ENCODE results near the gene LHFPL2. TPM values are rescaled to one million over a fixed set of nuclear protein-coding genes. Genes with fewer than 3 reads are reported as not detected.
"Not testable (repeated sequence)": the region's sequence is repeated elsewhere in the genome, so short reads cannot be mapped to it uniquely, and the experiment has no call there.

The LHFPL2 gene
- polyA plus RNA-seq, 1 donor, result 39.6 TPM

DNA sequence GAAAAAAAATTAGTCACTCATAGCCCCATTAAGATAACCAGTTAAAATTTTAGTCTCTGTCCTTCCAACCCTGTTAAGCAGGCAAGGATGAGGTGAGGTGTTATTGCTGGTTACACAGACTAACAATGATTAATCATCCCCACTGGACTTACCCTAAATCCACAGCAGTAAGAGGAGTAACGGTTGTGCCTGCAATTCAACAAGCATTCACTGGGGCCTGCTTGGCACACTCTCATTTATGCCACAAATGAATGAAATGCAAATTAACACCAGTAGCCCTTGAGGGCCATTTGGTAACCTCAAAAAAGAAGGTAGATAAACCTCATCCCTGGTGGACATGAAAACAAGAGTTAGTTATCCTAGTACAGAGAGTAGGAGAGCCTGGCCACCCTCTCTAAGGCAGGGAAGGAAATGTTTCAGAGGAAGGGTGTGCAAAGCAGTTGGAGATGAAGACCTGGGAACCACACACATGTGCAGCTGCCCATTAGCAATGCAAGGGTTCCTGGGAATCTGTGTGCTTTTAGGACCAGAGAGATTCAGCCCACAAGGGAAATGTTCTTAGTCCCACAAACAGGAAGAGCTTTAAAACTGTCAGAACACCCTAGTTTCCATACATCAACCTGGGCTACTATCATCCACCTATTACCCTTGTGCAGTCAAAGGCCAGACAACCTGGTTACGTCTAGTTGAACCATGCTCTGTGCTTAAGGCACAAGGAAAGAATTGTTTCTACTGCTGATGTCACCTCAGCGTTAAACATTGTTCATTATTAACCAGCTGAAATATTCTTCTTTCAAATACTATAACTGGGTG is 7.7 kb downstream of the LHFPL2 start:
- DNase-seq, result no peak

DNA sequence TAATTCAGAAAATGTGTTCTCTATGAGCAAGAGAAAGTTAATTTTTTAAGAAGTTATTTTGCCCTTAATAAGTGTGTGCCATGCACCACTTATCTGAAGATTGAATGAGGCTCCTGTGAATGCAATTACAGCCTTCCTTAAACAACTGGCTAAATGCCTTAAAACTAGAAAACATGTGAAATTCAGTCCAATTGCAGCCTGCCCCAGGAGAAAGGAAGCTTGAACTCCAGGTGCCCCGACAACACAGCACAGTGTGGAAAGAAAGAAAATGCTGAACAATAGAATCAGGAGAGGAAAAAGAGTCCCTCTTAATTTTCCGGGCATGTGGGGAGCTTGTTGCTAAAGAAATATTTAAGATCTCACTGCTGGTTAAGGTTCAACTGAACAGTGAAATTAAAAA is 8.8 kb downstream of the LHFPL2 start:
- peak; percentile 38 for DNase-seq

DNA sequence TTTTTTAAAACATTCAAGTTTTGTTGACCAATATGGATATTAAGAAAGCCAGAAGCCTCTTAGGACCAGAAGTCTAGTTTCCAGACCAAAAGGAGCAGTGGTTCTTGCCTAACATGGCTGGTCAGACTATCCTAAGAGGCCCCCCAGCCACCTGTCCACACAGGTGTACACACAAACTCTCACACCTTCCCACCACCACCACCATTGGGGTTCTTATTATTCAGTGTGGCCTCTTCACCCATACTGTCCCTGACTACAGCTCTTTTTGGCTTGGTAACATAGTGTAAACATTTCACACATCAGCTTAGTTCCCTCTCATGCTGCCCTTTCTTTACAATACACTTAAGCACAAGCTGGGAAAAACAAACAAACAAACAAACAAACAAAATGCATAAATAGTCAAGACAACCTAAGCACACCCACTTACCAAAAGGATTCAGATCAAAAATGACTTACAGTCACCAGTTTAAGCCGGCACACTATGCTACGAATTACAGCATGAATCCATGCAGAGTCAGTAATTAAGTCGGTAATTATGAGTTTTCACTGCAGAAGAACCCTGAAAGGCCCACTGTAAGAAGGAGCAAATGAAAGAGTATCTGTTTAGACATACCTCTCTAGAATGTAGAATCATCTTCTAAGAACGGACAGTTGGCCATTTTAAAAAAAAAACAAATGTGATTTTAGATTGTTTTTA is 9.5 kb downstream of the LHFPL2 start:
- no peak for DNase-seq

DNA sequence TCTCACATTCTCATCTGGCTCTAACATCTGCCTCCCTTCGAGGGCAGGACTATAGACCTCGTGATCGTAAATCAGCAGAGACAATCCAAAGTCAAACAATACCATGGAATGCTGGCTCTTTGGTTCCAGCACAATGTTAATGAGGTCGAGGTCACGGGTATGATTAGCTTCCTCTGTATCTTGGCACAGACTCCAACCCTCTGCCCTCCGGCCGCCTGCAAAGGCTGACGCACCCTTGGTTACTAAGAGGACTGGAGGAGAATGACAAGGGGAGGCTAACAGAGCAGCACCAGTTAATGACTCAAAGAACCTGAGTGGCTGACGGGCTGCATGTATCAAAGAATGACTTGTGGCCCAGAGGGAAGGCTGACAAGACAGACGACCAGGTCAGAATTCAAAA is 10.1 kb downstream of the LHFPL2 start:
- DNase-seq, result no peak

DNA sequence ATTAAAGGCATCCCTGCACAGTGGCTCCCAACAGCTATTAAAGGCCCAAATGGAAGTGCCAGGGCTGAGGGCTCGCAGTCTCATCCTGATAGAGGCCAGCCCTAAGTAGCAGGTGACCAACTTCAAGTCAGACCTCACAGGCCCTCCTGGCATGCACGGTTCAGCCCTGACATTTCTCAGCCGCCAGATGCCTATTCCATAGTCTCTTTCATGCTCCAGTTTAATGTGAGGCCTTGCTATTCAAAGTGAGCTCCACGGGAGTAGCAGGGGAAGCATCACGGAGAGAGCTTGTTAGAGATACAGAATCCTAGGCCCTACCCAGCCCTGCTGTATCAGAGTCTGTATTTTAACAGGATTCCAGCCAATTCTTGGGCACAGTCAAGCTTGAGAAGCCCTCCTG is 11.1 kb downstream of the LHFPL2 start:
- no peak for DNase-seq

DNA sequence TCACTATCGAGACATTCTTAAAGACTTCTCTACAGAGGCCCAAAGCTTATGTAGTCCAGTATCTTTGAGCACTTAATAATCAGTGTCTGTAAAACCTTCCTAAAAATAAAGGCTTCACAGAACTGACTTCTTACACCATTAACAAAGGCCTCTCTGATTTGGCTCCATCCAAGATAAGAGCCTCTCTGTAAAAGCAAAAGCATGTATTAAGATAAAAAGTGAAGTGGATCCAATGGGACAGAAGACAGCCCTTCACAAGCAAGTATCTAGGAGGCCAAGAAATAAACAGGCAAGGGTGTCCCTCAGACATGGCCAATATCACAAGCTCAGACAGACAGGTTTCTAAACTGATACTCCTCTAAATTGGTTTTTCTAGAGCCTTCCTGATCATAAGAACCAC is 11.9 kb downstream of the LHFPL2 start:
- DNase-seq, result no peak

DNA sequence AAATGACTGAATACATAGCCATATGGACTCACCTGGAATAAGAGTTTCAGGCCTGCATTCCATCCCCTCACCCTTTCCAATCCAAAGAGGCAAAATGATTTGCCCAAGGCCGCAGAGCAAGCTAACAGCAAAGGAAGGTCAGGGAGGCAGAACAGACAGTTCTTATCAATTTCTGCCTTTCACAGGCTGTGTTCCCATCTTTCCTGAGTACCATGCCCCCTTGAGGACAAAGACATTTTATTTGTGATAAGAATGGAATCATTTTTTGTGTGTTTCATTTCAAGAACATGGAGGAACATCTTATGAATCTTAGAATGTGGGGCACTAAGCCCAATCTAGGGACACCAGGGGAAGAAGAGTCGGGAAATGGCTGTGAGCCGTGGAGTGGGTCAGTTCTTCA is 13.9 kb downstream of the LHFPL2 start:
- DNase-seq, result no peak

DNA sequence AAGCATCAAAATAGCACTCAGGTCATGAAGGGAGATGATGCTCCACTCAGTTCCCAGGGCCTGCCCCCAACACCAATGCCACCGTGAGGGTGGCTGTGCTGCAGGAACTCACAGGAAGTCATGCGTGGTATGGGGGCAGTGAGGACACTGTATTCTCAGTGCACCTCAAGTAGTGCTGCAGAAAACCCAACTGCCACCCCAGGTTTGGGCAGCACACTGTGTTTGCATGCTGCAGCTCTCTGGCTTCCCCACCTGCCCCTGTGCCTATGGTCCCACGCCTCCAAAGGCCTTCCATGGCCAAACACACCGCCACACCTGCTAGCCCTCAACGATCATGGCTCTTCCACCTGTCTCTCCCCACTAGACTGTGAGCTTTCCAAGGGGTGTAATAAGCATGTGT is 14.3 kb downstream of the LHFPL2 start:
- no peak for DNase-seq

DNA sequence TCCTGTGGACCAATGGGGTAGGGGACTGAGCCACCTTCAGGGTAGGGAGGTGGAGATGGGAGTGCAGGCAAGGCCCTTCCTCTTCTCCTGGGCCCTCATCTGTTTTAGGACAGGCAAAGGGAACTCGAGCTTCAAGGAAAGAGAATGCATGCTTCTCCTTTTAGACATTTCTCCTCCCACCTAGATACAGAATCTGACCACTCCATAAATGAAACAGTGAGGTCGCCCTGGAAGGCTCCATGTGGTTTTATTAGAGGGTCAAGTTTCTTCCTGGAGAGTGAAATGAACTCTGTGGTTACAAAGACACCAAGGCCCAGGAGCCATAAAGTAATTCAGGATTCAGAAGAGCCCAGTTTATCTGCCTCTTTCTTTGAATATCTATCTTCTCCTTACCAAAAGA is 14.9 kb downstream of the LHFPL2 start:
- no peak for DNase-seq

DNA sequence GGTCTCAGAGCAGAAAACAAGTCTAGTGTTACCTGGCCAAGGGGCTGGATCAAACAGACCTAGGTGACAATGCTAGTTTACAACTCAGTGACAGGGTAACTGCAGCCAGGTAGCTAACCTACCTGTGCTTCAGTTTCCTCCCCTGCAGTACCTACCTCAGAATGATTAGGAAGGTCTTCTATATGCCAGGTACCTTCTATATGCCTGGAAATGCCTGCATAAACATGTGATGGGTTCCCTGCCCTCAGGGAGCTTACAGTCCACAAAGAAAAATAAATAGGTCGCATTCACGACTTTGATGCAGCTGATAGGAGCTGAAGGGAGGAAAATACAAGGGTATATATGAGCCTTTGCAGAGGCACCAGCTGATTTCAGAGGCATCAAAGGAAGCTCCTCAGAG is 16.1 kb downstream of the LHFPL2 start:
- no peak for DNase-seq

DNA sequence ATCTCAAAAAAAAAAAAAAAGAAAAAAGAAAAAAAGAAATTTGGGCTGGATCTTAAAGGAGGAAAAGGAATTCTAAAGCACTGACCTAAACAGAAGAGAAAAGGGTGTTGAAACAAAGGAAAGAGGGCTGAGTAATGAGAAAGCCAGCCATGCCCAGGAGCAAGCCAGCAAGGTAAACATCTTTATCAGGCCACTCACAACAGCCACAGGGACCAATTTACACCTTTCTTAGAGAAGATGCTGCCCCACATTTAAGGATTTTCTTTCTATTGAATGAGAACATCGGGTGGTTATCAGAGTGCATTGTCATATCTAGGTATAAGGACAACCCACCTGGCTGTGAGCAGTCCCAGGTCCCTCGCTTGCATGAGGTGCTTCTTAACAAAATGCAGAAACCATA is 16.6 kb downstream of the LHFPL2 start:
- no peak for DNase-seq

DNA sequence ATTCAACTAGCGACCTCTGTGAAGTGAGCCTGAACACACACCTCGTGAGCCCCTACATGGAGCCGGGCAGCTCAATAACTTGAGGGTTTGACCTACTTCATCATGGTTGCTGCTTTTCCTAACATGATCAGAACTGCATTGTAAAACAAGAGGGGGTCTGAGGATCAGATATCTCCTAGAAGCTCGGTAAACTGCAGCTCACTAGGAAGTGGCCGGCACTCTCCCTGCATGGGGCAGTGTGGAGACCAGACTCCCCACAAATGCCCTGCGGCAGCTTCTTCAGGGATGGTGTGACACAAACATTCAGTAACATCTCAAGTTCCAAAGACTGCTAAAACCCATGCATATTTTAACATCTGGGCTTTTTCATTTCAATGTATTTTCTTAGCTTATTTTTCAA is 18.5 kb downstream of the LHFPL2 start:
- DNase-seq, result no peak

DNA sequence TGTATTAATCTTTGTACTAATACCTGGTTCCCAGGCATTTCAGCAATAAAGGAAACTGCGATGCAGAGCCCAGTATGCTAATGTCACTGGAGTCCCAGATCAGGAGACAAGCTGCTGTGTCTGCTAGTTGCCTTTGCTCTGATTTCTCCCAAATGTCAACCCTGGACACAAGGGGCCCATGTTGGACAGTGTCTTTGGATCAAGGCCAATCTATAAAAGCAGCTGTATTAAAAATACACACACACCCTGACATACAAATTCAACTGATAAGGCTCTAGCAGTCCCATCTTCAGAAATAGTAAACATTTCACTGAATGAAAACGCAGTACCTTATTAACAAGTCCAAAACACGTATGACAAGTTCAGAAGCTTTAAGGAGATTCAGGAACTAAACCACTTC is 18.9 kb downstream of the LHFPL2 start:
- no peak for DNase-seq

DNA sequence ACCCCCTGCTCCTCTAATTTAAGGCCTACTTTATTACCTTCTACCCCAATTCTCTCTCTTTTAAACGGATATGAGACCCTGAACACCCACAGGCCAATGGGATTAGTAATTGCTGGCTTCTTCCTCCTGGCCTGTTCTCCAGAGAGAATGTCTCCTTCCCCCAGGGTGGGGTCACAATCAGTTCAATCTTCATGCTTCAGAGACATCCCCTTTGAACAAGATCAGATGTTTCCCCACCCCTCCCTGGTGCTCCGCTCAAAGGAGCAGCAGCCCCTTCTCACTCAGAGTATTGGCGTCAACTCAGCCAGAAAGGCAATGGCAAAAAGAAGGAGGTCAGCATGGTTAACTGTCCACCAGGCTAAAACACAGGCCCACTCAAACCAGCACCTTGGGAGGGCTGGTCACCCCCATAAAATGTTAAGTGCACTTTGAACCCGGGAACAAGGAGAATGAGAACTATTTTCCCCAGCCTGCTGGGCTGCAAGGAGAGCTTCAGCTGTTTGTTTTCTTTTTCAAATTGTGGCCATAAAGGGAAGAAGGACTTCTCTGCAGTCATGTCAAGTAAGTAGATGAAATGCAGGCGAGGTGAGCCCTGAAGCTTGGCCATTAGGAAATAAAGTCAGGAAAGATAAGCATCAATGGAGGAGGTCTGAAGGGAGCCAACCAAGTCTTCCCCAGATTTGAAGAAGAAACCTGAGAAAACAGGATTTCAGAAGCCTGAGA is 20.1 kb downstream of the LHFPL2 start:
- DNase-seq, result no peak

DNA sequence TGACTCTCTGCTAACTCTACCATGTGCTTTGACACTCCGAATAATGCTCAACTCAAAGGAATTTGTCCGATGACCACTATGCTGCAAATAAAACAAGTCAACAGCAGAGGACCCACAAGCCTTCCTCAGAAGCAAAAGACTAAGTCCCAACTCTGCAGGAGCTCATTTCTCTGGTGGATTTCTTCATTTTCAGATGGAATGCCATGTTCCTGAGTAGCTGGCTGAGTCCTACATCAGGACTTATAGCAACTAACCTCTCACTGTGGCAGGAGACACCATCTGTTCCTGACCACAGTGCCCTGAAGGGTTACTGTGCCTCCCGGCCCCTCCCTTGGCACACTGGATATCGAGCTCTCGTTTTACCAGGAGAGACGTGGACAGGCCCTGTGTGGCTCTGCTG is 20.8 kb downstream of the LHFPL2 start:
- no peak for DNase-seq

DNA sequence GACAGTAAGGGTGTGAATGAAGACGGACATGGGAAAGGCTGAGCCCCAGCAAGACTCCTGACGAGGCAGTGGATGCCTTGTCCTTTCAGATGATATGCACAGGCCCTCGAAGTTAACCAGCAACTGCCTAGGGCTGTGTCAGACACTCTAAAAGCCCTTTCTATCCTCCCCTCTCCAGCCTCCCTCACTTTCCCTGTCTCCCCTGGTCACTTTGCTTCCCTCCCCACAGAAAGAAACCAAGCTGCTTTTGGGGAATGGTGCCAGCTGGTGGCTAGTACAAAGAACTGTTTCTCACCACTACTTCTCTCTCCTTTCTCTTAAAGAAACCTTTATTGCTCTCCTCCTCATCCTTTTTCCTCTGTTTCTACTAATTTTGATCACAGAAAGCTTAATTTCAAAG is 21.4 kb downstream of the LHFPL2 start:
- no peak for DNase-seq

DNA sequence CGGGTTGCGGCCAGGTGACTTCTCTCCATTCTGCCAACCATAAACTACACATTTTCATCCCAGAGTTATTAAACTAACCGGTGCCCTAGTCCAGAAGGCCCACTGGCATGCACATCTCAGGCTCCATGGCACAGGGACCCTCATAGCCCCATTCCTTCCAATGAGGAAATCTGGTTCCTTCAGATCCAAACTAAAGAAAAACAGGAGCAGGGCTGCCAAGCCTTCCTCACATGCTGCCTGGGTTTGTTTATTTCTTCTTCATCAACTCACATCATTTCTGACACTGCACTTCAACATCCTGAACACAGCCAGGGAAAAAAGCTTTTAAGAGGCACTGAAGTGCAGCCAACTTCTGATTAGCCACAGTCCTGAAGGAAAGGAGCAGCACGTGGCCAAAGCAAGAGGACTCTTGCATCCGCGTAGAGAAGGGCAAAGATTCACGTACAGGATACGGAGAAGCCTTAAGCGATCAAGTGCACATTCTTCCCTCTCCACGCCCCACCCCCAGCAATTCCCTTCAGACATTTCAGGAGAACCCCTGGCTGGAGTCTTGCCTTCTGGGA is 22.5 kb downstream of the LHFPL2 start:
- DNase-seq, result no peak

DNA sequence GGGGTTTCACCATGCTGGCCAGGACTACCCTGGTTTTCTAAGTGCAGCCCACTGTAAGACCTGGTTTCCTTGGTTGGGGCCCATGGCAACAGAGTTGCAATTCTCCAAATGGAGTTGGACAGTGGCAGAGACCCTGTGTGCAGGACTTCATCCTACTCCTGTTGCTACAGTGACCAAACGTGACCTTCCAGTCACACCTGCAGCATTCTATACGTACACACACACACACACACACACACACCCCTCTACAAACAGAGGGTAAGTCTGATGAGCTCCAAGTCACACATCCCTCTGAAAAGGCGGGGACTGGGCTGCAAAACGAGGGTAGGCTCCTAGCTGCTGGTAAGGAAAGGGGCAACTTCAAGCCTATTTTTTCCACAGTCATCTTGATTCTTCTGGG is 23.6 kb downstream of the LHFPL2 start:
- no peak for DNase-seq

DNA sequence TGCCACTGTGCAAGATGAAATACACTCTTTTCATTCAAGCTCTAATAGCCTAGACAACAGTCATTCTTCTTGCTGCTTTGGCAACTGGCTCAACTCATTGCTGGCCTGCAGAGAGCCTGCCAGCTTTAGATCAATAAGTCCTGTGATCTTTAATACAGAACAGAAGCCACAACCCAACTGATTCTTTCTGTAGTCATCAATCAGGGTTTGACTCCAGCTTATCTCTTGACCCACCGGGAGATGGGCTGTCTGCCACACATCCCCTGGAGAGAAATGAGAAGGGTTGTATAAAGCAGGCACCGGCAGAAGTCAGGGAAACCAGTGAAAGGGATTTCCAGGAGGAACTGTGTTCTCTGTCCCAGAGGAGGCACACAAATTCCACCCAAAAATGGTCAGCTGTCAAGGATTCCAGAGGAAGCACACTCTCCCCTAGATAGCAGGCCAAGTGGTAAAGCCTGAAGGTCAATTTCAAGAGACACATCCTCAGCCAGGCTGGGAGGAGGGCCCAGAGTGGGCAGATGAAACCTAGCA is 24.5 kb downstream of the LHFPL2 start:
- DNase-seq, result no peak

DNA sequence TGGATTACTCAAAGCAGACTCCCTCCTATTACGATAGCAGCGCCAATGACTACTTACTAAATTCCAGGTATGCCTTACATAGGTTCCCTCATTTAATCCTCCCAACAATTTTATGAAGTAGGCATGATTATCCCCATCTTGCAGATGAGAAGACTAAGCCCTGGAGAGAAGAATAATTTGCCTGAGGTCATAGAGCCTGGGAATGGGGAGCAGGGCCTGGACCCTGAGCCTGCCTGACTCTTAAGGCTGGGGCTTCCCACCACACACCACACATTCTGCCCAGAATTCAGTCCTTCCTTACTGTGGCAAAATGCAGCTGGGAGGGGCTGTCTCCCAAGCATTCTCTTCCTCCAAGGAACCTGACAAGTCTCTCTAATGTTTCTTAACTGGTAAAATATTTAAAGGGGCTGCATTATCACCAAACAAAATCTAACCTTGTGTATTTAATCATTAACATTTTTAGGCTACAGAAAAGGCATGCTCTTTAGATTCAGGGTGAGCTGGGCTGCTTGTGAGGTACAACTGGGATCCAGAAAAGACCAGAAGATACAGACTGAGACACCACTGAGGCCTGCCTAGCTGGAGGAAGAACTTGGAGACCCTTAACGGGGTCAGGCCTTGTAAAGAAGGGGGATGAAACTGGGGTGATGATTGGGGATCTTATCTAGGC is 26.1 kb downstream of the LHFPL2 start:
- no peak for DNase-seq

DNA sequence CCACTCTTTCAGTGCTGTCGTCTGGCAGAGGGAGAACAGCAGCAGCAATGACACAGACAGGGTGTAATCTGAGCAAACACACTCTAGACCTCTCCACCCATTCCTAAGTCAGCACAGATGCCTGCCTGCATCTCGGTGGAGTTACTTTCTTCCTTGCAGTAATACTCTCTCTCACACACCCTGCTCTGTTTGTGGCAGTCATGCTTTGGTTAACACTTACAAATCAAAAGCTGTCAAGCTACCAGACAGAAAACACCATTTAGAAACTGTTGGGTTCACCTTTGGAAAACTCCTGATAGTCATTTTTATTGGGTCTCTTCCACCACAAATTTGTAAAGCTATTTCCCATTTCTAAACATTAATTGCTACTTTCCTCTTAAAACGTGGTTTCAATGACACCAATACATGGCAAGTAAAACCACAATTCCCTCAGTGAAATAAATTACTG is 27.3 kb downstream of the LHFPL2 start:
- DNase-seq, result no peak

DNA sequence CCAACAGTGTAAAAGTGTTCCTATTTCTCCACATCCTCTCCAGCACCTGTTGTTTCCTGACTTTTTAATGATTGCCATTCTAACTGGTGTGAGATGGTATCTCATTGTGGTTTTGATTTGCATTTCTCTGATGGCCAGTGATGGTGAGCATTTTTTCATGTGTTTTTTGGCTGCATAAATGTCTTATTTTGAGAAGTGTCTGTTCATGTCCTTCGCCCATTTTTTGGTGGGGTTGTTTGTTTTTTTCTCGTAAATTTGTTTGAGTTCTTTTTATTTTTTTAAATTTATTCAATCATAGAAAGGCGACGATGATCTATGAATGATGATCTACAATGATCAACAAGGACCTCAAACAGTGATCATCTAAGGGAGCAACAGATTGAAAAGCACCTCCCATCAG is 28.5 kb downstream of the LHFPL2 start:
- not testable (repeated sequence) for DNase-seq

Measured in hindlimb muscle (tissue), 1 donor.